ENCODE data around the gene TXN2.
"Not testable (repeated sequence)": the region's sequence is repeated elsewhere in the genome, so short reads cannot be mapped to it uniquely, and the experiment has no call there.

TXN2 gene, protein sequence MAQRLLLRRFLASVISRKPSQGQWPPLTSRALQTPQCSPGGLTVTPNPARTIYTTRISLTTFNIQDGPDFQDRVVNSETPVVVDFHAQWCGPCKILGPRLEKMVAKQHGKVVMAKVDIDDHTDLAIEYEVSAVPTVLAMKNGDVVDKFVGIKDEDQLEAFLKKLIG

DNA sequence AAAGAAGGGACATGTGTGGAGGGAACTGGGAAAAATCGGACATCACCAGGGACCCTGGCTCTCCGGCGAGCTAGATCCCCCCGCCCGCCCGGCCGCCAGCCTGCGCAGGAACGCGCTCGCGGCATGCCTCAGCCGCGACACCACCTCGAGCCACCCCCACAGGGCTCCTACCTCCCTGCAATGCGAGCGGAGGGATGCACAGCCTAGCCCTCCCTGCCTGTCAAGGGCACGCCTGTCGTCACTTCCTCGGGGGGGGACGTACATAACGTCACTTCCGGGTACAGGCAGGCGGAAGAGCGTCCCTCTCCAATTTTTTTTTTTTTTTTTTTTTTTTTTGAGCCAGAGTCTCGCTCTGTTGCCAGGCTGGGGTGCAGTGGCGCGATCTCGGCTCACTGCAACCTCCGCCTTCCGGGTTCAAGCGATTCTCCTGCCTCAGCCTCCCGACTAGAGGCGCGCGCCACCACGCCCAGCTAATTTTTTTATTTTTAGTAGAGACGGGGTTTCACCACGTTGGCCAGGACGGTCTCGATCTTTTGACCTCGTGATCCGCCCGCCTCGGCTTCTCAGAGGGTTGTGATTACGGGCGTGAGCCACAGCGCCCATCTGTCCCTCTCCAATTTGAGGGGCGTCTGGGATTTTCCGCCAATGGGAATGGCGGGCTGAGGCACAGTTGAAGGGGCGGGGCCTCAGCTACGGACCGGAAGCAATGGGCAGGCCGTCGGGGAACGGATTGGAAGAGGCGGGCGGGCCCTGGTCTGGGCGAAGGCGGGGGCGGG is at the start of gene TXN2:
TSS of gene TXN2 (minus strand) at position 248 of the 776 bp plus-strand sequence. CDS start 803 bp downstream, outside the sequence.
- DNase-seq, result peak; percentile 90

DNA sequence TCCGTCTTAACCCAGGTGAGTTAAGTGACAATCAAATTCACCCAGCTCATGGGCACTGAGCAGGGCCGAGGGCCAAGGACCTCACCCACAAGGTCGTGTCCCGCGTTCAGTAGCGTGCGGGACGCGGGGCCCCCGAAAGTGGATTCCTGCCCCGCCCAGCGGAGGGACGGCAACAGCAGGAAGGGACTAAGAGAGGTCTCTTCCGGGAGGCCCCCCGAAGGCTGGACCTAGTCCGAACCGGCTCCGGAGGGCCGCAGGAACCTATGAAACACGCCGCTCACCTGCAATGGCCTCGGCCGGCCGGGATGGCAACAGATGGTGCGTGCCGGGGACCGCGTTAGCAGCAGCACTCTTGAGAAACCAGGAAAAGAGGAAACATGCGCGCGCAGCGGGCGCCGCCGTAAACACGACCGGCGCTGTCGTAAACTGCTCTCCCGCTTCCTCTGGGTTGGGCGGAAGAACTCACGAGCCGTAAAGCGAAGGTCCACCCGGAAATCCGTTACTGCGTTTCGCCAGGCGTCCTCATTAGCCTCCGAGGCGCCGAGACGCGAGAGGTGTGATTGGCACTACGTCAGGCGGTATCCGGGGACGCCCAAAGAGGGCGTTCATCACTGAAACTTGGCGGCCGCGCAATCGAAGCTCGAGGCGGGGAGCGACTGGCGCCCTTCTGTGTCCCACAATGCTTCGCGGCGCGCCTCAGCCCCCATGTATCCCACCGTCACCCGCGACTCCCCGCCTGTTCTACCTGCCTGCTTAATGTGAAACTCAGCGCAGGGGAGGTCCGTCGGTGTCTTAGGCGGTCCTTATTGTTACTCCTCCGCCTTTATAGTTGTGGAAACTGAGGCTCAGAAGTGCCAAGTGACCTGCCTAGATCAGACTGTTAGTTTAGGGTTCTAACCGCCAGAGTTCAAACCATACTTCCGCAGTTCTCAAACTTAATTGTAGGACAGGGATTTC is 47.6 kb upstream of the TXN2 start, which contains the start of gene EIF3D:
TSS of gene EIF3D (minus strand) at position 372 of the 957 bp plus-strand sequence. CDS start 3,045 bp downstream, outside the sequence.
- DNase-seq, result peak; percentile 99

DNA sequence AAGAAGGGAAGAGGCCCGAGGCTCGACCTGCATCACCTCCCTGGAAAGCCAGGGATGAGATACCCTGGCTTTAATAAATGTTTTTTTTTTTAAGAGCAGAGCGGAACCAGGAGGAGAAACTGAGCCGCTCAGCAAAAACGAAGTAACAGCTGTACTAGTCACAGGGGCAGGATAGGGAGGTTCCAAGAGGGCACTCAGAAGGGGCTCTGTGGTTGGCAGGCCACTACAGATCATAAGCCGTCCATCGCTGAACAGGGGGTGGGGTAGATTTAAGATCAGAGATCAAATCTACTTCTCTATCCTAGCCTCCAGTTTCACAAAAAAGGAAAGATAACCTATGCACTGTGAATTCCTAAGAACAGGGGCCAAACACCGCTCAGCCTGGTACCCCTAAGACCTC is 46.9 kb upstream of the TXN2 start:
- no peak for DNase-seq

DNA sequence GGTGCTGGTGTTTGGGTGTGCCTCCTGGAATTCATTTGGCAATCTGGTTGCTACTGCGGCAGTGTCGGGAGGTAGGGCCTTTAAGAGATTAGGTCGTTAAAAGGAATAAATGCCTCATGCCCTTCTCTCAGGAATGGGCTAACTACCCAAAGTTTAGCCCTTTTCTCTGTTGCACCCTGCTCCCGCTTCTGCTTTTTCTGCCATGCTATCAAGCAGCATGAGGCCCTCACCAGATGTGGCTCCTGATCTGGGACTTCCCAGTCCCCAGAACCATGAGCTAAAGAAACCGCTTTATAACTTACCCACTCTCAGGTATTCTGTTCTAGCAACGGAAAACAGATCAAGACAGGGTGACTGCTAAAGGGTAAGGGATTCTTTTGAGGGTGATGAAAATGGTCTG is 41.2 kb upstream of the TXN2 start:
- DNase-seq, result no peak

DNA sequence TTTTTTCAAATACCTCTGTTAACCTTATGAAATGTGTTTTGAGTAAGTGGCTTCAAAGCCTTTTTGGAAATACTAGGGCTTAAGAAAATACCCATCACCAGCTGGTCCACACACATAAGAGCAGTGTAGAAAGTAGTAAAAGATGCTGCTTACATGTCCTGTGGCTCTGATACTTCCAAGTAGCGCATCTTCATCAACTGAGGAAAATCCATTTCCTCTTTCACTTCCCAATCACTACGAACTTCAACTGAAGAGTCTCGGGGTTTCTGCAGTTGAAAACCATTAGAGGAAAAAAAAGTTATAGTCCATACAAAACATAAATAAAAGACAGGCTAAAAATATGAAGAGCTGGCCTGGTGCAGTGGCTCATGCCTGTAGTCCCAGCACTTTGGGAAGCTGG is 39.0 kb upstream of the TXN2 start:
- no peak for DNase-seq

DNA sequence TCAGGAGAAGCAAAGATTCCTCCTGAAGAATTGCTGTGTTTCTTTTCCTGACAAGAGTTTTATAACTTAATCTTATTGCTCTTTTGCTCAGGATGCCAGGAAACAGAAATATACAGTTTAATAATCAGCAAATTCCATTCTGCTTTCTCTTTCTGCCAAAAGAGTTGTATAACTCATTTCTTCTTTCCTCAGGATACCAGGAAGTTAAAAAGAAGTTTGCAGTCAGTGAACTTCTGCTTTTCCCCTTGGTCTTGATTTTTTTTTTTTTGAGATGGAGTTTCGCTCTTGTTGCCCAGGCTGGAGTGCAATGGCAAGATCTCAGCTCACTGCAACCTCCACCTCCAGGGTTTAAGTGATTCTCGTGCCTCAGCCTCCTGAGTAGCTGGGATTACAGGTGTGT is 38.5 kb upstream of the TXN2 start:
- not testable (repeated sequence) for DNase-seq

DNA sequence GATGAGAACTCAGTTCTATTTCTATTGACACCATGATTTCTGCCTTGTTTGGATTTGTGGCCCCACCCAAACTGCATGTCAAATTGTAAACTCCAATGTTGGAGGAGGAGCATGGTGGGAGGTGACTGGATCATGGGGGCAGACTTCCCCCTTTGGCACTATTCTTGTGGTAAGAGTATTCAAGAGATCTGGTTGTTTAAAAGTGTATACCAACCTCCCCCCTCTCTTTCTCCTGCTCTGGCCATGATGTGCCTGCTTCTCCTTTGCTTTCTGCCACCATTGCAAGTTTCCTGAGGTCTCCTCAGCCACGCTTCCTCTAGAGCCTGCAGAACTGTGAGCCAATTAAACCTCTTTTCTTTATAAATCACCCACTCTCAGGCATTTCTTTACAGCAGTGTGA is 33.3 kb upstream of the TXN2 start:
- DNase-seq, result no peak

DNA sequence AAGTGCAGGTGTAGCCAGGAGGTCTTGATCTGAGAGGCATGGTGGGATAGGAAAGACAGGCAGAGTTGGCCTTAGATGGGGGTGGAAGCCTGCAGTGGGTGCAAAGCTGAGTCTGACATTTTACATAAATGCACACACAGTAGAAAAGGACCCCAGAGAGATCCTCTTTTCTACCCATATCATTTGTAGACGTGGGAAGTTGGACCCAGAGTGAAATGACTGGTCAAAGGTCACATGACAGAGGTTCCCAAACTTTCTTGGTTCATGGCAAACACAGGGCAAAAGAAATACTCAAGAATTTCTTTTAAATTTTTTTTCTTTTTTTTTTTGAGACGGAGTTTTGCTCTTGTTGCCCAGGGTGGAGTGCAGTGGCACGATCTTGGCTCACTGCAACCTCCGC is 31.6 kb upstream of the TXN2 start:
- no peak for DNase-seq

DNA sequence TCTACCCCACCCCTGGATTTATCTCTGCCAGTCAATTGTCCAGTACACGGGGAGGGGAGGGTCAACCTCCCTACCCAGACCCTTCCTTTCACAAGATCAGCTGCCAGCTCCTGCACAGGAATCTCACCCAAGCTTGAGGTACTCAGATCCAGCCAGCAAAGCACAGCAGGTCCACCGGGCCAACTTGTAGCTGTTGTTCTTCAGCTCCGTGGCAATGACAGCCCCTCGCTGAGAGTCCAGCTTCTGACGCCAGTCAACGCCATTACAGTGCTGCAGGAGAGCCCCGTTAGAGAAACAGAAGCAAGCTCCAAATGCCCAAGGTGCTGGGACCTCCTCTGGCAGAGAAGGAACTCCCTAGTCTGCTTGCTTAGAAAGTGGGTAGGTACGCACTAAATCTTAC is 30.9 kb upstream of the TXN2 start:
- DNase-seq, result no peak

DNA sequence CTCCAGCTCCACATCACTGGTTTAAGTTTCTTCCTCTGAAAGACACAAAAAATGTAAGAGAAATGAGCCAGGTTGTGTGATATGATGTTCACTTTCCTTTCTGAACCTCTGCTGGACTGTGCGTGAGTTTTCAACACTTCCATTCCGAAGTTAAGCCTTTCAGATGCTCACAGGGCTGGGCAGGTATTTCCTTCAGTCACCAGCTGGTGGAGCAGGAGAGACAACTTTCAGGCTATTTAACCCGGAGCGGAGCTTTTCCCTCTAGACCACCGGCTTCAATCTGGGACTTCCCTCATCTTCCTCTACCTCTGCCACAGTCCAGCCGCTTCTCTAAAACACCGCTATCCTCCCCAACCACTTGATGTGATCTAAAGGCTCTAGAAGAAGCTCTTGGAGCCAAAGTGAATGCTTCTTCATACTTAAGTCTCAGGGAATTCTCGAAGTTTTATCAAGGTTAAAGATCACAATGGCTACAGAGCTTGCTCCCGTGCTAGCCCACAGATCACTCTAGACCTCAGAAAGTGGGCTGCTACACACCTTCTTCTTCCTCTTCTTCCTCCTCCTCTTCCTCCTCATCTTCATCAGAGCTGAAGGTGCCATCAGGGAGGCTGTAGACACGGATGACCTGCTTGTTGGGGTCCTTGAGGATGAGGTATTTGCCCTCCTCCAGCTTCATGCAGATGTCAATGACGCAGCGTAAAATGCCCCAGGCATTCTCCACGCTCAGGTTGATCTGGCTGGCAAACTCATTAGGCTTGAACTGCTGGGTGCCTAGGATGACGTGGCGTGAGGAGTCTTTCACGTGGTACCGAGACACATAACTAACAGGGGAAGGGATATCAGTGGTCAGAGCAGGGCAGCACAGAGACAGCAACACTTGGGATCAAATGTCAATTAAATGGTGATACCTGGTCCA is 29.8 kb upstream of the TXN2 start:
- DNase-seq, result no peak

DNA sequence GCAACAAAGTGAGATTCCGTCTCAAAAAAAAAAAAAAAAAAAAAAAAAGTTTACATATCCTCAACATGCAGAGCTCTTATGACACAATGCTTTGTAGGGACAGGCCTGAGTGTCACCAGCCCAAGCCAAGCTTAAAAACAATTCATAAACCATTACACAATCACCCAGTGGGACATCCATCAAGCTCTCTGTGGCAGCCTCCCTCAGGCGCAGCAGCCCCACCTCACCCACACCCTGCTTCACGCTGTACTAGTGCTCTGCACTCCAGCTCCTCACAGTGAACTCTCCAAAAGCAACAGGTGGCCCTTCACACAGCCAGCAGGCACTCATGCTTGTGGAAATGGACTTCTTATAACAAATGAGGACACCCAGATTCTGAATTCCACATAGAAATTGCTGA is 28.9 kb upstream of the TXN2 start:
- no peak for DNase-seq

DNA sequence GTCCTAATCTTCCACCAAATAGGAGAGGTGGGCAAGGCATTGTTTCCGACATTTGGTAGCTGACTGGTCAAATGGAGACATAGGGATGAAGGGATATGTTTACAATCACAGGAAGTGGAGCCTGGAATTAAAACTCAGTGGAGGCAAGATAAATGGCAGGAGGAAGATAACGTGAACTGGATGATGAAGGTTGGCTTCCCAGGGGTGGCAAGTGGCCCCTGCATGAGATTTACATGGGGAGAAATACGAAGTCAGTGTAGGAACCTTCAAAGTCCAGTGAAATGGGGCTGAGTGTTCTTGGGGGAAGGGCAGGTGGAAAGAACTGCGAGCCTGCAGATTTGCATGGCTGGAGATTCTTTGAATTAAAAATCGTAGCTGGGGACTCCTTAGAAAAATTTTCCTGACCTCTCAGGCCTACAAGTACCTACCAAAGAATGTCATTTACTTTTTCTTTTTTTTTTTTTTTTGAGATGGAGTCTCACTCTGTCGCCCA is 26.1 kb upstream of the TXN2 start:
- no peak for DNase-seq

DNA sequence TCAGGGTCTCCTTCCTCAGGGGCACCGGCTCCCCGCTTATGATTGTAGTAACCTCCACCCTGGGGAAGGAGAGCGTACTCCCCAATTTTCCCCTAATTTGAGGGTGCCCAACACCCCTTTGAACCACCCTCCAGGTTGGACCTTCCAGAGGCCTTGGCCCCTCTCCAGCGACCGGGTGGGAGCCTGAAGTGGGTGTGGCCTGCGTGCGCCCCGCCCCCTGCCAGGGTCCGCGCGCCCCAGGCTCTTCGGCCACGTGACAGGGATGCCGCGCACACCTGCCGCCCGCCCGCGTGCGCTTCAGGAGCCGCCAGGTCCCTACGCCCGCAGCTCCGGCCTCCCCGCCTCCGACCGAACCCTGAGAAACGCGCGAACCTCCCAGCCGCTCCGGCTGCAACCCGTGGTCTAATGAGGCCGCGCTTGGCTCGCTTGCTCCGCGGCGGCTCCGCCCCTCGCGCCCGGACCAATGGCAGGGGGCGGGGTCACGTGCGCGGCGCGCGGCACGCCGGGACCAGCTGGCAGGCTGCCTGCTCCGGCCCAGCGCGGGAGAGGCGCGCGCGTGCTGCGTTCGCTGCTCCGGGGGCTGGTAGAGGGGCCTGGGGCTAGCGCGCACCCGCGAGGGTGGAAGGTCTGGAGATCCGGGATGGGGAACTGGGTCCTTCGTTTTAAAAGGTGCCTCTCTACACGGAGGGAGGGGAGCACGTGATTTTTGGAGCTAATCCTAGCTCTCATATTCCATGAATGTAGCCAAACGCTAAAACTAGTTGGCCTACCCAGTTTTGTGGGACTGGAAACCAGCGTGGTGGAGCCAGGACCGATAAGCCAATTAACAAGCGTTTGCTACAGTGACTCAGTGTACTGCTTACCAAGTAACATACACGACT is 25.4 kb upstream of the TXN2 start, which contains the start of gene FOXRED2:
TSS of gene FOXRED2 (minus strand) at position 404 of the 881 bp plus-strand sequence. CDS start 618 bp downstream, outside the sequence.
- peak; percentile 87 for DNase-seq

DNA sequence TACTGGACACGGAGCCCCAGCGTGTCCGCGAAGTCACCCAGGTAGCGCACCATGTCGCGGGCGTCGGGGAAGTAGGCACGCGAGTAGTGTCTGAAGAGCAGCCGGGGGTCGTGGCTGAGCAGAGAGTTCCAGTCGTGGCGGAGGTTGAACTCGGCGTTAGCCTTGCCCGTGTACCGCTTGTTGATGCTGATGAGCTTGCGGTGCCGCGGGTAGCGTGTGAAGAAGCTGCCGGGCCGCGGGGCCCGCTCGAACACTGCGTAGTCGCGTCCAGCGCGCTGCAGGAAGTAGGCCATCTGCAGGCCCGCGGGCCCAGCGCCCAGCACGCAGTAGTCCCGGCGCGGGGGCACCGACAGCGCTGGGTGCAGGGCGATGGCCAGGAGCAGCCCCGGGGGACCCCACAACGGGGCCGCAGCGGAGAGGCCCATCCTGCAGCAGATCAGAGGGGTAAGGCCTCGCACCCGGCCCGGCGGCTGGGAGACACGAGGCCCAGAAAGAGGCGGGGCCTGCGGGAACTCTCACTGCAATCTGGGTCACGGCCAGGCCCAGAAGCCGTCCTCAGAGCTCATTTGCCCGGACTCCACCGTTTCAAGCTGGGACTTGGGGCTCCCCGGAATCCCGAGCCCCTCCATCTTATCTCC is 24.7 kb upstream of the TXN2 start:
- DNase-seq, result no peak

DNA sequence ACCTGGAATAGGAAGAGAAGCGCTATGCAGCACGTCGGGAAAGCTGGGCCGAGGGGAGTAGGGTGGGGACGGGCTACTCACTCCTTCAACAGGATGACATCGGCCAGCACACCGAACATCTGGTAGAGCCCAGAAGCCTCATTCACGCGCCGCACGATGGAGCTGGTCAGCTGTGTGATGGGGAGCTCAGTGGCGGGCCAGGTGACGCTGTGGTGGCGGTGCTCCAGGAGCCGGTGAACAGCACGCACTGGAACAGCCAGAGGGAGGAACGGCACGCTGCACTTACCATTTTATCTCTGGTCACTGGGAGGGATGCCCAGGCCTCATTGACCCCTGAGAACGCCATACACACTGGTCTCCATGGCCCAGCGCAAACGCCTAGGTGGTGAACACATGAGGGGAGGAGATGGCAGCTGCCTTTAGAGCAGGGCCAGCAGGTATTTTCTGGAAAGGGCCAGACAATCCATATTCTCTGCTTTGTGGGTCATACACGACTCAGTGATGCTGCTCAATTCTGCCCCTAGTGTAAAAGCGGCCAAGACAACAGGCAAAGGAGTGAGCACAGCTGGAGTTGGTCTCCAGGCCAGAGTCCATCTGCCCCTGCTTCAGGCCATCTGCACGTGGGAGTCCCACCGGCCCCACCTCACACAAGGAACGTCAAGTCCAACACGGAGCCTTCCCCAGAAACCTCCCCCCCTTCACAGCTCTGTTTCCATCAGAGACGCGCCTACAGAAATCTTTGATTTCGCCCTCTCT is 16.6 kb upstream of the TXN2 start:
- DNase-seq, result no peak

DNA sequence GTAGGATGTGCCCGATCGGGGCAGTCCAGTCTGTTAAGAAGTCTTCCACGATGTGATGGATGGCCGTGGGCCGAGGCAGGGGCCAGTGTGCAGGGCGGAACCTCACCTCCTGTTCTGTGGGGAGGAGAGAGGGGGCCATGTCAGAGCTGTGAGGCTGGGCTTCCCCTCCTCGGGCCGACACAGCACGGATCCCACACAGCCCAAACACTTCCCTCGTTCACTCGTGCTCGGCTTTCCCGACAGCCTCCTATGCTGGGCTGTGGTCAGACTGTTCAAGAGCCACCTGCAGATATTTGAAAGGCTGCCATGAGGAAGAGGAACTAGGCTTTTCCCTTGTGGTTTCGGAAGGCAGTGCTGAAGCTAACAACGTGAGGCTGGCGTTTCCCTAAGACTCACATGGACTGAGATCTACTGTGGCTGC is 12.3 kb upstream of the TXN2 start:
- no peak for DNase-seq

DNA sequence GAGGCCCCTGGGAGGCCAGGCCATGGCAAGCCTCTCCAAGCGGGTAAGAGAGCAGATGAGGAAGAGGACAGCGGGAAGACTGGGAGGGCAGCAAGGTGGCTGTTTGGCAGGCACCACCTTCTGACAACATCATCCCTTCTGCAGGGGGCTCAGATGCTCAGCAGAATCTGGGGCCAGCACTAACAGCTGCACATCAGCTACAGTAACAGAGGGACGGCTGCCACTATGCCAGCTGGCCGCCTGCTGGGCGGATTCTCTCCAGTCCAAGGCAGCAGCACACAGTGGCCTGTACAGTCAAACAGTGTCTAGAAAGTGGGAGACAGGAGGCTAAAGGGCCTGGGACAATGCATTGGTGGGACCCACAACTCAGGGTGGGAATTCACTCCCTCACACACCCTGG is 10.7 kb upstream of the TXN2 start:
- DNase-seq, result no peak

DNA sequence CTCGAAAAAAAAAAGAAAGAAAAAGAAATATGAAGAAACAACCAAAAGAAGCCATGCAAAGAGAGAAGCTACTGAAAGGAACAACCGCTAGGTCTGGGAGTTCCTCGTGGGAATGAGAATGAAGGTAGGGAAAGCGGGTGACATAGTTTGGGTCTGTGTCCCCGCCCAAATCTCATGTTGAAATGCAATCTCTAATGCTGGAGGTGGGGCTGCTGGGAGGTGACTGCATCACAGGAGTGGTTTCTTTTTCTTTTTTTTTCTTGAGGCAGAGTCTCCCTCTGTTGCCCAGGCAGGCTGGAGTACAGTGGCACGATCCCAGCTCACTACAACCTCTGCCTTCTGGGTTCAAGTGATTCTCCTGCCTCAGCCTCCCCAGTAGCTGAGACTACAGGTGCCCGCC is 9.7 kb upstream of the TXN2 start:
- DNase-seq, result no peak

DNA sequence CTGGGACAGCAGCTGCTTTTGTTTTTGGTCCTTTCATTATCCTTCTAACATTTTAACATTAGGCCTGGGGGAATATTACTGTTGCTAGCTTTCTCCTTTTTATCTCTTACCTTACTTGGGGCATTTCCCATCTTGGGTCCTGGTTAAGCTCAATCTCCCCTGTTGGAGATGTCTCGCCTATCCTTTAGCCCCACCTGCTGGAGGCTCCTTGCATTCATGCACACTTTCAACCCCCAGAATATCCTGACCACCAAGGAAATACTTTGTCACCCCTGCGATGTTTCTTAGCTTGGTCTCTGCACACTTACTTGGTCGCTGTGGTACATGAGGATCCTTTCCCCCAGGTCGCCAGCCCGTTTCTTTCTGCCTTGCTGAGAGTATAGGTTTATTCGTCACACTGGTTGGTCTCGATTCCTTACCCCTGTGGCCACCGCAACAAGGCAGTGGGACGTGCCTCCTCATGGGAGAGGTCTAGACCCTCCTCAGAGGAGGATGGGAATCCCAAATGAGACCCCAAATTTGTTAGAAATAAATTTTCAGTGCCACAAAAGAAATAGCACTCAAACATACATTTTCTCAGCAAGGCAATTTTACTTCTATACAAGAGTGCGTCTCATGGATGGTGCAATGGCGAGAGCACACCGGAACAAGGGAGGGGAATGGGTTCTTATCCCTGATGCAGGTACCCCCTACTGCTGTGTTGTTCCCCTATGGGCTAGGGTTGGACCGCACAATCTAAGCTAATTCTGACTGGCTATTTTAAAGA is 5.4 kb upstream of the TXN2 start:
- DNase-seq, result no peak

All from DMS153 (cell line).